Esophagus squamous epithelium (tissue), 5 donors: ENCODE data around the gene ITGB6. TPM values are rescaled to one million over a fixed set of nuclear protein-coding genes. Genes with fewer than 3 reads are reported as not detected.

Experiments used
- DNase-seq: peaks from one replicate; lab custom pipeline; 2025; lab: John Stamatoyannopoulos, UW
- H3K27ac ChIP-seq, 4 donors: fragments of 200-600 bp; sonication (generic); one replicate each; pipeline ENCODE4 v1.5.1; 2016 to 2019; ENCODE audit warnings: mild to moderate bottlenecking in 1 of 4
- H3K27me3 ChIP-seq, 4 donors: fragments of 200-600 bp; sonication (generic); 1 replicate in 3 of 4; 2 replicates in 1 of 4; pipeline versions ENCODE4 v1.5.1 to v1.6.0; 2017 to 2021; ENCODE audit warnings: antibody characterized with exemption in 1 of 4
- H3K36me3 ChIP-seq, 3 donors: fragments of 200-600 bp; sonication (generic); one replicate each; pipeline ENCODE4 v1.5.1; 2016 to 2019
- H3K4me1 ChIP-seq, 3 donors: fragments of 200-600 bp; sonication (generic); one replicate each; pipeline ENCODE4 v1.5.1; 2017 to 2019
- H3K4me3 ChIP-seq, 4 donors: fragments of 200-600 bp; sonication (generic); 1 replicate in 3 of 4; 2 replicates in 1 of 4; pipeline ENCODE4 v1.5.1; 2016 to 2019; ENCODE audit warnings: mild to moderate bottlenecking in 2 of 4, moderate library complexity in 1 of 4
- H3K9me3 ChIP-seq, 3 donors: fragments of 200-600 bp; sonication (generic); one replicate each; pipeline ENCODE4 v1.5.1; 2016 to 2019
- CTCF ChIP-seq, 6 experiments: fragments of 450-650 bp in 4 of 6; fragments of 200-600 bp in 2 of 6; sonication (generic) in 2 of 6; IDR thresholded peaks; one replicate each; pipeline ENCODE4 v1.5.1; 2016 to 2019; ENCODE audit warnings: antibody characterized with exemption in 6 of 6, mild to moderate bottlenecking in 4 of 6, moderate library complexity in 4 of 6
- POLR2A ChIP-seq, 4 donors: fragments of 450-650 bp; IDR thresholded peaks; one replicate each; pipeline ENCODE4 v1.6.1; 2017; ENCODE audit warnings: antibody characterized with exemption in 4 of 4, mild to moderate bottlenecking in 4 of 4, moderate library complexity in 3 of 4
- WGBS, 2 donors: methylation state at CpG; one replicate each; pipeline ENCODE4 v1.1.5; 2018; 5-methylcytosine and 5-hydroxymethylcytosine counted together
- intact Hi-C: fragments of 100-400 bp; cut with DNase I; formaldehyde crosslinking; loops from one replicate; pipeline ENCODE4 v1.15.0; 2022
- total RNA-seq, 4 donors: library from RNA; depleted of rRNA; stranded (reverse); fragments of >200 nt; gene quantifications; one replicate each; pipeline ENCODE4 v1.1.0, GENCODE V29; 2016
- donor health status: DM: yes; HTN: yes; CAD: no.

The ITGB6 gene
- total RNA-seq, 4 donors from 2014 or later: 25.3 to 42.2 (median 33.6) TPM

GRCh38 chr2:160175169-160176134, 24.6 kb downstream of the ITGB6 start:
- TF ChIP-seq CTCF (IDR thresholded peaks at IDR 0.05) (no peak), POLR2A (IDR thresholded peaks at IDR 0.05) (no peak)
- intact Hi-C loops: no loop called here

GRCh38 chr2:160174322-160174721, 25.8 kb downstream of the ITGB6 start:
- intact Hi-C loops: no loop called here
- no peak for DNase-seq

More at GRCh38 chr2:160175169-160176134, 24.6 kb downstream of the ITGB6 start:
- no peaks in the 10 kb centered on the region for H3K9me3 ChIP-seq
- no peaks in the 10 kb centered on the region for H3K27me3 ChIP-seq
- H3K4me3 ChIP-seq: no peak overlapping the region
- WGBS, 2 donors: 38 to 59% methylated on average over 8 of the region's 8 CpGs
- peaks cover 0 to 35% (median 9%) of the 10 kb centered on the region in 3 donors for H3K36me3 ChIP-seq
- no peak for DNase-seq
- peaks cover 0 to 6% (median 0%) of the 10 kb centered on the region in 3 donors for H3K4me1 ChIP-seq
- H3K27ac ChIP-seq: no peak overlapping the region

GRCh38 chr2:160169988-160170387, 30.1 kb downstream of the ITGB6 start:
- no peaks in the 10 kb centered on the region for H3K4me1 ChIP-seq
- H3K36me3 ChIP-seq: peaks cover 0 to 64% (median 9%) of the 10 kb centered on the region in 3 donors
- intact Hi-C loops: no loop called here
- H3K9me3 ChIP-seq: no peaks in the 10 kb centered on the region
- H3K27me3 ChIP-seq: no peaks in the 10 kb centered on the region
- TF ChIP-seq CTCF (IDR thresholded peaks at IDR 0.05) (no peak), POLR2A (IDR thresholded peaks at IDR 0.05) (no peak)
- DNase-seq: no peak
- H3K4me3 ChIP-seq: no peak overlapping the region
- H3K27ac ChIP-seq: no peak overlapping the region

More at GRCh38 chr2:160174322-160174721, 25.8 kb downstream of the ITGB6 start:
- peaks cover 0 to 41% (median 9%) of the 10 kb centered on the region in 3 donors for H3K36me3 ChIP-seq
- H3K4me1 ChIP-seq: peaks cover 0 to 6% (median 0%) of the 10 kb centered on the region in 3 donors
- H3K4me3 ChIP-seq: no peak overlapping the region
- TF ChIP-seq POLR2A (IDR thresholded peaks at IDR 0.05) (no peak), CTCF (IDR thresholded peaks at IDR 0.05) (no peak)
- no peak overlapping the region for H3K27ac ChIP-seq
- H3K27me3 ChIP-seq: no peaks in the 10 kb centered on the region
- WGBS, 2 donors: 73 to 82% methylated on average over 3 of the region's 3 CpGs
- no peaks in the 10 kb centered on the region for H3K9me3 ChIP-seq

- 68 to 78% methylated on average over 3 of the region's 3 CpGs for WGBS, 2 donors
Observed at GRCh38 chr2:160169471-160169870, 30.6 kb downstream of the ITGB6 start.

More at GRCh38 chr2:160169471-160169870, 30.6 kb downstream of the ITGB6 start:
- Histone ChIP-seq H3K4me3 (no peak overlapping the region), H3K36me3 (peaks cover 0 to 69% (median 9%) of the 10 kb centered on the region in 3 donors), H3K27me3 (no peaks in the 10 kb centered on the region), H3K4me1 (no peaks in the 10 kb centered on the region), H3K27ac (no peak overlapping the region), H3K9me3 (no peaks in the 10 kb centered on the region)
- no peak for TF ChIP-seq POLR2A (IDR thresholded peaks at IDR 0.05)
- TF ChIP-seq CTCF (IDR thresholded peaks at IDR 0.05): no peak
- intact Hi-C loops: no loop called here
- DNase-seq: no peak
